Measurements from ENCODE around the gene CLOCK.

DNA sequence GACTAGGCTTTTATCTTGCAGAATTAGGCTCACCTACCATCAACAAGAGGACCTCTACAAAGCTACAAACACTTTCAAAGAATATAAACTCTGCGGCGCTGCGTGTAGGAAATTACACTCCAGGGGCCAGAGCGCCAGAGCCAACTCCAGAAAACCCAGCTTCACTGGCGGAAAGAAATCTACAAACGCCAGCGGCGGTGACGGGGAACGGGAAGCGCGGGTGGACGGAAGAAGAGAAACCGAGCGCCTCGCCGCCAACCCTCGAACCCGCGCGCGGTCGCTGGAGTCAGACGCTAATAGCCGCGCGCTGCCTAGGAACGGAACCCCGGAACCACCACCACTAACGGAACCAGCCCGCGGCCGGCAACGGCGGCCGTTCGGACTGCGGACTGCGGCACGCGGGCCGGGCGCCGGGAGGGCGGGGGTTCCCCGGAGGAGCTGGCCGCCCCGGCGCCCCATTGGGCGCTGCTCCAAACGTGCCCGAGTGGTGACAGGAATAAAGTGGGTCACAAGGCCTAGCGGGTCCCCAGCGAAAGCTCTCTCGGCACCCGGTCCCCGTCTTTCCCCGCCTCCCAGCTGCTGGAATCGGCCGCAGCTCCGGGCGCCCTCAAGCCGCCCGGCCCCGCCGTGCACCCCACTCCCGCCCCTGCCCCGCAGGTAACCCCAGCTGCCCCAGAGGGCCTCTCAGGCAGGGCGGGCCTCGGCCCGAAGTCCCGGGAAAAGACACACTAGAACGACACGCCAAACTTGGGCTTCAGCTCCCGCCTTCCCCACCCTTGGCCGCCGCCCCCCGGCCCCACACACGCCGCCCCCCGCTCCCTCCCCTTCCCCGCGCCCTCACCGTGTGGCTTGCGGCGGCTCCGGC is 836 bp downstream of the CLOCK start:
- TF ChIP-seq POLR2AphosphoS5 (IDR thresholded peaks at IDR 0.05; ENCODE audit: low read depth, low read length) (peak; percentile 68), POLR2A (IDR thresholded peaks at IDR 0.05; ENCODE audit: low read depth, low read length) (peak; percentile 75), TAF1 (IDR thresholded peaks at IDR 0.05; ENCODE audit: borderline replicate concordance, low read depth, low read length) (peak; percentile 50)
